Measurements from ENCODE around the gene KDM3A. TPM values are rescaled to one million over a fixed set of nuclear protein-coding genes. Genes with fewer than 3 reads are reported as not detected.

KDM3A gene
- total and polyA plus RNA-seq, 9 of the 15 experiments (the other 6 are each of a cell fraction or from before 2014, with no cell fraction given) = 7.5 to 95.4 (median 24.8) TPM

- TF ChIP-seq BACH1 (tag; IDR thresholded peaks at IDR 0.05) (peak; percentile 67; the same call in 1 of the 2 replicates), CTCFL (IDR thresholded peaks at IDR 0.05; ENCODE audit: borderline replicate concordance, insufficient read depth, low read depth, low read length, poor library complexity, severe bottlenecking) (no peak), HMGXB4 (CRISPR knock-in tag; IDR thresholded peaks at IDR 0.05) (peak; percentile 43; the same call in 1 of the 2 replicates), ZNF143 (CRISPR knock-in tag; IDR thresholded peaks at IDR 0.05) (no peak), ZNF324 (CRISPR knock-in tag; IDR thresholded peaks at IDR 0.05) (no peak), NCOR1 (IDR thresholded peaks at IDR 0.05) (peak; percentile 79), ARID3A (IDR thresholded peaks at IDR 0.05; ENCODE audit: borderline replicate concordance, low read depth, low read length) (peak; percentile 94; the same call in 1 of the 2 replicates), SAFB (IDR thresholded peaks at IDR 0.05; ENCODE audit: borderline replicate concordance, low read depth, low read length) (no peak), THAP7 (CRISPR knock-in tag; IDR thresholded peaks at IDR 0.05) (no peak), MAFK (IDR thresholded peaks at IDR 0.05; ENCODE audit: low read length) (no peak), ZBTB5 (IDR thresholded peaks at IDR 0.05) (peak; percentile 63; the same call in 1 of the 2 replicates), SAFB2 (IDR thresholded peaks at IDR 0.05; ENCODE audit: borderline replicate concordance, low read depth, low read length, severe bottlenecking) (no peak), ESRRB (CRISPR knock-in tag; IDR thresholded peaks at IDR 0.05; ENCODE audit: borderline replicate concordance) (no peak), ZKSCAN3 (CRISPR knock-in tag; IDR thresholded peaks at IDR 0.05) (no peak), ZBTB7A (IDR thresholded peaks at IDR 0.05; ENCODE audit: borderline replicate concordance, control insufficient read depth, low read depth, low read length) (peak; percentile 91), PHB2 (IDR thresholded peaks at IDR 0.05; ENCODE audit: low read depth) (peak; percentile 34; the same call in 1 of the 2 replicates), THRA (IDR thresholded peaks at IDR 0.05) (no peak)
Measured at GRCh38 chr2:86440631-86441391, at the start of gene KDM3A (continued).
